ENCODE results near the gene MRPS10.

GRCh38 chr6:42210551-42210950, 7.1 kb downstream of the MRPS10 start:
- TF ChIP-seq POLR2A (IDR thresholded peaks at IDR 0.05; ENCODE audit: low read depth) (no peak), CTCF (IDR thresholded peaks at IDR 0.05) (no peak), POLR2AphosphoS5 (IDR thresholded peaks at IDR 0.05) (no peak)

Data from esophagus muscularis mucosa (tissue), 3 donors.